Esophagus squamous epithelium (tissue), 5 donors: ENCODE data around the gene TMEM63A. TPM values are rescaled to one million over a fixed set of nuclear protein-coding genes. Genes with fewer than 3 reads are reported as not detected.
"Not testable (repeated sequence)": the region's sequence is repeated elsewhere in the genome, so short reads cannot be mapped to it uniquely, and the experiment has no call there.

Experiments
- DNase-seq: peaks from one replicate; lab custom pipeline; 2025; lab: John Stamatoyannopoulos, UW
- H3K27ac ChIP-seq, 4 donors: fragments of 200-600 bp; sonication (generic); one replicate each; pipeline ENCODE4 v1.5.1; 2016 to 2019; ENCODE audit warnings: mild to moderate bottlenecking in 1 of 4
- H3K27me3 ChIP-seq, 4 donors: fragments of 200-600 bp; sonication (generic); 1 replicate in 3 of 4; 2 replicates in 1 of 4; pipeline versions ENCODE4 v1.5.1 to v1.6.0; 2017 to 2021; ENCODE audit warnings: antibody characterized with exemption in 1 of 4
- H3K36me3 ChIP-seq, 3 donors: fragments of 200-600 bp; sonication (generic); one replicate each; pipeline ENCODE4 v1.5.1; 2016 to 2019
- H3K4me1 ChIP-seq, 3 donors: fragments of 200-600 bp; sonication (generic); one replicate each; pipeline ENCODE4 v1.5.1; 2017 to 2019
- H3K4me3 ChIP-seq, 4 donors: fragments of 200-600 bp; sonication (generic); 1 replicate in 3 of 4; 2 replicates in 1 of 4; pipeline ENCODE4 v1.5.1; 2016 to 2019; ENCODE audit warnings: mild to moderate bottlenecking in 2 of 4, moderate library complexity in 1 of 4
- H3K9me3 ChIP-seq, 3 donors: fragments of 200-600 bp; sonication (generic); one replicate each; pipeline ENCODE4 v1.5.1; 2016 to 2019
- CTCF ChIP-seq, 6 experiments: fragments of 450-650 bp in 4 of 6; fragments of 200-600 bp in 2 of 6; sonication (generic) in 2 of 6; IDR thresholded peaks; one replicate each; pipeline ENCODE4 v1.5.1; 2016 to 2019; ENCODE audit warnings: antibody characterized with exemption in 6 of 6, mild to moderate bottlenecking in 4 of 6, moderate library complexity in 4 of 6
- POLR2A ChIP-seq, 4 donors: fragments of 450-650 bp; IDR thresholded peaks; one replicate each; pipeline ENCODE4 v1.6.1; 2017; ENCODE audit warnings: antibody characterized with exemption in 4 of 4, mild to moderate bottlenecking in 4 of 4, moderate library complexity in 3 of 4
- WGBS, 2 donors: methylation state at CpG; one replicate each; pipeline ENCODE4 v1.1.5; 2018; 5-methylcytosine and 5-hydroxymethylcytosine counted together
- intact Hi-C: fragments of 100-400 bp; cut with DNase I; formaldehyde crosslinking; loops from one replicate; pipeline ENCODE4 v1.15.0; 2022
- total RNA-seq, 4 donors: library from RNA; depleted of rRNA; stranded (reverse); fragments of >200 nt; gene quantifications; one replicate each; pipeline ENCODE4 v1.1.0, GENCODE V29; 2016
- donor health status: DM: yes; HTN: yes; CAD: no.

The TMEM63A gene
- total RNA-seq, 4 donors from 2014 or later, result 9.8 to 27.1 (median 18.3) TPM

GRCh38 chr1:225817611-225818061 is 64.5 kb downstream of the TMEM63A start:
- WGBS, 2 donors, result 19 to 40% methylated on average over 8 of the region's 8 CpGs
- Histone ChIP-seq H3K4me1 (peaks cover 56 to 98% (median 87%) of the 10 kb centered on the region in 3 donors), H3K4me3 (peak overlapping the region in 1 of 4 donors; percentile 27), H3K9me3 (no peaks in the 10 kb centered on the region), H3K27me3 (no peaks in the 10 kb centered on the region), H3K27ac (peak overlapping the region; percentile 89 to 97 (median 96)), H3K36me3 (peaks cover 0 to 12% (median 0%) of the 10 kb centered on the region in 3 donors)
- TF ChIP-seq POLR2A (IDR thresholded peaks at IDR 0.05) (no peak), CTCF (IDR thresholded peaks at IDR 0.05) (no peak)
- no peak for DNase-seq
- intact Hi-C loops, result no loop called here

GRCh38 chr1:225816643-225817538 is 65.3 kb downstream of the TMEM63A start:
- intact Hi-C loops, result no loop called here
- WGBS, 2 donors, result 44 to 59% methylated on average over 8 to 12 of the region's 17 CpGs
- no peaks in the 10 kb centered on the region for H3K27me3 ChIP-seq
- H3K4me1 ChIP-seq, result peaks cover 63 to 98% (median 92%) of the 10 kb centered on the region in 3 donors
- TF ChIP-seq POLR2A (IDR thresholded peaks at IDR 0.05) (no peak), CTCF (IDR thresholded peaks at IDR 0.05) (no peak)
- H3K27ac ChIP-seq, result peak overlapping the region; percentile 89 to 97 (median 96)
- no peak for DNase-seq
- H3K36me3 ChIP-seq, result peaks cover 0 to 5% (median 0%) of the 10 kb centered on the region in 3 donors
- no peaks in the 10 kb centered on the region for H3K9me3 ChIP-seq
- H3K4me3 ChIP-seq, result peak overlapping the region in 1 of 4 donors; percentile 27

- TF ChIP-seq CTCF (IDR thresholded peaks at IDR 0.05), result no peak
- no peak for TF ChIP-seq POLR2A (IDR thresholded peaks at IDR 0.05)
- 92% methylated on average over 10 to 14 of the region's 17 CpGs for WGBS, 2 donors
- intact Hi-C loops, result no loop called here
- Histone ChIP-seq H3K27ac (peak overlapping the region; percentile 48 to 96 (median 90)), H3K27me3 (no peaks in the 10 kb centered on the region), H3K4me1 (peaks cover 71 to 98% (median 86%) of the 10 kb centered on the region in 3 donors), H3K9me3 (no peaks in the 10 kb centered on the region), H3K4me3 (no peak overlapping the region), H3K36me3 (peaks cover 0 to 4% (median 0%) of the 10 kb centered on the region in 3 donors)
- no peak for DNase-seq
These were observed 66.5 kb downstream of the TMEM63A start for GRCh38 chr1:225815526-225816178.

GRCh38 chr1:225815090-225815489 is 67.1 kb downstream of the TMEM63A start:
- peaks cover 71 to 97% (median 81%) of the 10 kb centered on the region in 3 donors for H3K4me1 ChIP-seq
- peak overlapping the region; percentile 86 to 96 (median 96) for H3K27ac ChIP-seq
- H3K4me3 ChIP-seq, H3K9me3 ChIP-seq, intact Hi-C loops, H3K27me3 ChIP-seq, DNase-seq, H3K36me3 ChIP-seq: not testable (repeated sequence)
- 0 to 91% methylated on average over 1 to 5 of the region's 7 CpGs for WGBS, 2 donors

- 54 to 67% methylated on average over 3 to 5 of the region's 7 CpGs for WGBS, 2 donors
- Histone ChIP-seq H3K4me1 (peaks cover 71 to 94% (median 78%) of the 10 kb centered on the region in 3 donors), H3K27ac (peak overlapping the region; percentile 86 to 96 (median 96)), H3K36me3 (peaks cover 0 to 4% (median 0%) of the 10 kb centered on the region in 3 donors), H3K9me3 (no peaks in the 10 kb centered on the region), H3K27me3 (no peaks in the 10 kb centered on the region), H3K4me3 (no peak overlapping the region)
- no peak for DNase-seq
- intact Hi-C loops, result no loop called here
- no peak for TF ChIP-seq CTCF (IDR thresholded peaks at IDR 0.05)
- TF ChIP-seq POLR2A (IDR thresholded peaks at IDR 0.05), result no peak
These were observed 67.8 kb downstream of the TMEM63A start for GRCh38 chr1:225814381-225814780.
